GM20431 (cell line): ENCODE measurements around the gene ERICH6B.
"Not testable (repeated sequence)": the region's sequence is repeated elsewhere in the genome, so short reads cannot be mapped to it uniquely, and the experiment has no call there.

Experiments used
- in situ Hi-C: fragments of 300-500 bp; cut with MseI, MboI; formaldehyde crosslinking; loops from one replicate; pipeline ENCODE4 v1.15.0; 2020; ENCODE audit warnings: low sequenced_read_pairs; ENCODE audit not compliant: unreplicated experiment

ERICH6B gene

DNA sequence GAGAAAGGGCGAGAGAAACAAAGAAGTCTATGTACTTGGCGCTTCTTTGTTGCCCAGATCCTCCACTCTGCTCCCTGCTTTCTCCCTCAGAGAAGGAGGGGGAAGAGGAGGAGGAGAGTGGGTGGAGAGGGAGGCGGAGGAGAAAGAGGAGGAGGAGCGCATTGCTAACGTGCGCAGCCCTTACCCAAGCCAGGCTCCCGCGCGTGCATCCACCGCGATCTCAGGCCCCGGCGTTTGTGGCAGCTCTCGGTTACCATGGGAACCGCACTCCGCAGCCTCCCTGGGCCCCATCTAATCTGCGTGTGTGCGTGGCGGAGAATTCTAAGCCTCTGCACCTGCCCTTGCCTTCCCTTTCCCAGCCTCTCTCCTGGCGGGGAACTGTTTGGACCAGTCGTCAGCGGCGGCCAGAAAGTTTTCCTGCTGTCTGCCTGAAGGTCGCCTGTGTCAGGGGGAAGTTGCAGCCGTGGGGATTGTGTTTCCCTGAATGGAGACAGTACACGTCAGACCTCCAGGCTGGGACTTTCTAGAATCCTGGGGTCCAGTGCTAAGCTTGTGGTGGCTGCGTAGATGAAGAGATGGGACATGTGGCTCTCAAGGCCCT lies at the start of gene ERICH6B:
Gene ERICH6B (minus strand): TSS at position 239 of the 601 bp plus-strand sequence. CDS start 18,734 bp downstream, outside the sequence.
- in situ Hi-C loops = no loop called here

DNA sequence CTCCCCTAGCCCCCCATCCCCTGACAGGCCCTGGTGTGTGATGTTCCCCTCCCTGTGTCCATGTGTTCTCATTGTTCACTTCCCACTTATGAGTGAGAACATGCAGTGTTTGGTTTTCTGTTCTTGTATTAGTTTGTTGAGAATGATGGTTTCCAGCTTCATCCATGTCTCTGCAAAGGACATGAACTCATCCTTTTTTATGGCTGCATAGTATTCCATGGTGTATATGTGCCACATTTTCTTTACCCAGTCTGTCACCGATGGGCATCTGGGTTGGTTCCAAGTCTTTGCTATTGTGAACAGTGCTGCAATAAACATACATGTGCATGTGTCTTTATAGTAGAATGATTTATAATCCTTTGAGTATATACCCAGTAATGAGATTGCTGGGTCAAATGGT lies 47.4 kb upstream of the ERICH6B start:
- in situ Hi-C loops = not testable (repeated sequence)

DNA sequence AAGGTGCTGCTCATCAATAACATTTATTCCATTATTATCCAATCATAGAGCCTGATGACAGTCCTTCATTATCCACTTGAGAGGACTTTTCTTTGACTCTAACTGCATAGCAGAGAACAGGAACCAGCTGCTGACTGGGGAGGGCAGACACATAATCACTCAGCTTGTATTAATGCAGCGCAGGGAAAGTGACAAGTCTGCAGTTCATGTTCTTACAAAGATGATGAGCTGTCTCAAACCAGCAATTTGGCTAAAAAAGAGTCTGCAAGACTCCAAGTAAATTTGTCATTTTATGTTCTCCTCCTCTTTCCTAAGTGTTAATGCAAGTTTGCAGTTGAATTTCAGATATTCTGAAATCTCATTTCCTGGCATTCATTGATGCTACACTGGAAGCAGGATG lies 46.6 kb upstream of the ERICH6B start:
- in situ Hi-C loops = no loop called here

DNA sequence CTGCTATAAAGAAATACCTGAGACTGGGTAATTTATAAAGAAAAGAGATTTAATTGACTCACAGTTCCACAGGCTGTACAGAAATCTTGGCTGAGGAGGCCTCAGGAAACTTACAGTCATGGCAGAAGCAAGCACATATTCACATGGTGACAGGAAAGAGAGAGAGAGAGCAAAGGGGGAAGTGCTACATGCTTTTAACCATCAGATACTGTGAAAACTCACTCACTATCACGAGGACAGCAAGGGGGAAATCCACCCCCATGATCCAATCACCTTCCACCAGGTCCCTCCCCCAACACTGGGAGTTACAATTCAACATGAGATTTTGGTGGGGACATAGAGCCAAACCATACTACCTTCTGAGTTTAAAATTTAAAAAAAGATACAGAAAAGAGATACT lies 44.9 kb upstream of the ERICH6B start:
- in situ Hi-C loops = not testable (repeated sequence)

DNA sequence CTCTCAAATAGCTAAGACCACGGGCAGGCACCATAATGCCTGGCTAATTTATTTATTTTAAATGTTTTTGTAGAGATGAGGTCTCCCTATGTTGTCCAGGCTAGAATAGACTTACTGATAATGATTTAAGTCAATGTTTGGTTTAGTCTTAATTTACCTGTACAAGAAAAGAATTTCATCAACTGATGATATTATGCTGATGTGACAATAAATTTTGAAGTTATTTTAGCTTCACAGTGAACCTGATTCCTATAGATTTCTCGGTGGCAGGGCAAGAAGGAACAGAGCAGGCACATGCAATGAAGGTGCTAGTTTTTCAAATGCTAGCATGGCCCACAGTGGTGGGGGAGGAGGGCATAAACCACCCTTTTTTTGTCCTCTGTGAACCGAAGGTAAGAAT lies 44.0 kb upstream of the ERICH6B start:
- in situ Hi-C loops = no loop called here

DNA sequence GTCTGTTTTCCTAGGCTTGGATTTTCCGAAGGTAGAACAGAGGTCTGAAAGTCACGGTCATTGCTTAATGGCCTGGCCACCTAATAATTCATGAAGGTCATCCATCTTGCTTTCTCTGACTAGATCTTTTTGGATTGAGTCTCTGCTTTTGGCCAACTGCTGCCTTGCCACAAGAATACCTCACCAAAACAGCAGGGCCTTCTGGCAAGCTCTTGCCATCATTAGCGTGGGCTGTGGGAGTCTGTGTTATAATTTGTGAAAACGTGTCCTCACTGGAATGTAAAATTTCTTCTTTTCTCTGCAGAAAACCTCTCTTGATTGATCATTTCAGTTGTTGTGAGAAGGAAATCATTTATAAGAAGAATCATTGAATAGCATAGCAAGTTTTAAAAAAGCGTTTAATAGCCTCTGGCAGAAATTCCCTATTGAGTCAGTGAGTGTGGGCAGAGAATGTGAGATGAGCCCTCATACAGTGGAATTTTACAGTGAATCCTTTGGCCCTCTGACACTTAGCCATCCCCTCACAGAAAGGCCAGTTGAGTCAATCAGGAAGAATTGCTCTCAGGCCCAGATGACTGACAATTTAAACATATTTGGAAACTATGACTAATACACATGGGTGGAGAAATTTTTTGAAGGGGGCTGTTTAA lies 43.2 kb upstream of the ERICH6B start:
- in situ Hi-C loops = no loop called here

DNA sequence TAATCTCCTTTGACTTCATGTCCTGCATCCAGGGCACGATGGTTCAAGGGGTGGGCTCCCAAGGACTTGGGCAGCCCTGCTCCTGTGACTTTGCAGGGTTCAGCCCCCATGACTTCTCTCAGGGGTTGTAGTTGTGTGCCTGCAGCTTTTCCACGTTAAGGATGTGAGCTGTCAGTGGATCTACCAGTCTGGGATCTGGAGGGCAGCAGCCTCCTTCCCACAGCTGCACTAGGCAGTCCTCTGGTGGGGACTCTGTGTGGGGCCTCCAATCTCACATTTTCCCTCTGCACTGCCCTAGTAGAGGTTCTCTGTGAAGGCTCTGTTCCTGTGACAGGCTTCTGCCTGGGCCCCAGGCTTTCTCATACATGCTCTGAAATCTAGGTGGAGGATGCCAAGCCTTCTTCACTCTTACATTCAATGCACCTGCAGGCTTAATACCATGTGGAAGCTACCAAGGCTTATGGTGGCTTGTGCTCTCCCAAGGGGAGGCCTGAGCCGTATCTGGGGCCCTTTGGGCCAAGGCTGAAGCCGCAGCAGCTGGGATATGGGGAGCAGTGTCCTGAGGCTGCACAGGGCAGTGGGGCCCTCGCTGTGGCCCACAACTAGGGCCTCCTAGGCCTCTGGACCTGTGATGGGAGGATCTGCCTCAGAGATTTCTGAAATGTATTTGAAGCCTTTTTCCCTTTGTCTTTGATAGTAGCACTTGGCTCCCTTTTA lies 39.3 kb upstream of the ERICH6B start:
- in situ Hi-C loops = no loop called here

DNA sequence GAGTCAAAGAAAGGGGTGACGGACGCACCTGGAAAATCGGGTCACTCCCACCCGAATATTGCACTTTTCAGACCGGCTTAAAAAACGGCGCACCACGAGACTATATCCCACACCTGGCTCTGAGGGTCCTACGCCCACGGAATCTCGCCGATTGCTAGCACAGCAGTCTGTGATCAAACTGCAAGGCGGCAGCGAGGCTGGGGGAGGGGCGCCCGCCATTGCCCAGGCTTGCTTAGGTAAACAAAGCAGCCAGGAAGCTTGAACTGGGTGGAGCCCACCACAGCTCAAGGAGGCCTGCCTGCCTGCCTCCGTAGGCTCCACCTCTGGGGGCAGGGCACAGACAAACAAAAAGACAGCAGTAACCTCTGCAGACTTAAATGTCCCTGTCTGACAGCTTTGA lies 29.7 kb upstream of the ERICH6B start:
- in situ Hi-C loops = not testable (repeated sequence)

DNA sequence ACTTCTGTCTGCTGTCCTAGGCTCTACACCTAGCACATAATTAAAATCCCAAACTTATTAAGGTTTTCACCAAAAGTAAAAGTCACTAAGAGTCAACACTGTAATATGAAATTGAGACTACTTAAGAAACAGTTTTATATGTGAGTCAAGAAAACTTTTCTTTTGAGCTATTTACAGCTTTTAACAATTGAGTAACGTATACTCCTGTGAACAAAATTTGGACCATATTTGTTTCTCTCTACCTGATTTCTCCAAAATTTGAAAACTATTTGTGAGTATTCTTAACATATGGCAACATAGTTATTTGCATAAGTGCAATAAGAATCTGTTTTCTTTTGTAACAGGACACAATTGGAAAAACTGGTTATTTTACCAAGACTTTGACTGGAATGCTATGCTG lies 26.6 kb upstream of the ERICH6B start:
- in situ Hi-C loops = not testable (repeated sequence)

DNA sequence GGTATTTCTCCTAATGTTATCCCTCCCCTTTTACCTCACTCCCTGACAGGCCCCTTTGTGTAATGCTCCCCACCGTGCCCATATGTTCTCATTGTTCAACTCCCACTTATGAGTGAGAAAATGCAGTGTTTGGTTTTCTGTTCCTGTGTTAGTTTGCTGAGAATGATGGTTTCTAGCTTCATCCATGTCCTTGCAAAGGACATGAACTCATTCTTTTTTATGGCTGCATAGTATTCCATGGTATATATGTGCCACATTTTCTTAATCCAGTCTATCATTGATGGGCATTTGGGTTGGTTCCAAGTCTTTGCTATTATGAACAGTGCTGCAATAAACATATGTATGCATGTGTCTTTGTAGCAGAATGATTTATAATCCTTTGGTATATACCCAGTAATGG lies 19.8 kb upstream of the ERICH6B start:
- in situ Hi-C loops = not testable (repeated sequence)

DNA sequence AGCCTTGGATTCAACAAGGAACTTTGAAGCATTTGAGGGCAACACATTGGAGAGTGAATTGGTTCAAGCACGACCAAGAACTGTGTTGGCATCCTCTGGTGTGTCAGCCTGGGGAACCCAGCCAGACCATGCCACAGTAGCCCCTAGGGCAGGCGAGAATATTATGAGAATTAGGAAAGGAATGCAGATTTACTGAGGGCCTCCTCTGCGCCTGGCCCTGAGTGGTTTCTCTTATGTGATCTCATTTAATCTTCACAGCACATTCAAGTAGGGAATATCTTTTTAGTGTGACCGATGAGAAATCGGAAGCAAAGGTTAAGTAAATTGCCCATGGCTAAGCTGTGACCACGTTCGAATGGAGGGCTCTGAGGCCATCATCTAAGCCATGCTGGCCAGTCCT lies 15.3 kb upstream of the ERICH6B start:
- in situ Hi-C loops = no loop called here

DNA sequence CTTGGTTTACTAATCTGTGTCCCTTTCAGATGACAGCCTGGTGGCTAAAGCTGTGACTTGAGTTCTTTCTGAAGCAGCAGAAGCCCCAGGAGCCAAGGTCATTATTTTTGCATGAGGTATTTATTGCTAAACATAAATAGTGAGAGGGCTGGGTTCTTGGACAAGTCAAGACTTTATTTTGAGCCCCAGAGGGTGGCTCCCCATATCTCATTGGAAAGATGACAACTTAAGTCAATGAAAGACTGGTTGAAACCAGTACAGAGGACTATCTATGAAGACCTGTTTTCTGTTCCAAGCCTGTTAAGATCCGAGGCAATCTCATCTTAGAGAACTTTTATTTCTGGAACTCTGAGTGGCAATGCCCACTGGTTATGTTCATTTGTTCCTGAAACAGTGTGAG lies 14.4 kb upstream of the ERICH6B start:
- in situ Hi-C loops = loop anchor here (10.0 kb wide), 1 partner anchor 85 kb away; no protein-coding TSS in a partner anchor

DNA sequence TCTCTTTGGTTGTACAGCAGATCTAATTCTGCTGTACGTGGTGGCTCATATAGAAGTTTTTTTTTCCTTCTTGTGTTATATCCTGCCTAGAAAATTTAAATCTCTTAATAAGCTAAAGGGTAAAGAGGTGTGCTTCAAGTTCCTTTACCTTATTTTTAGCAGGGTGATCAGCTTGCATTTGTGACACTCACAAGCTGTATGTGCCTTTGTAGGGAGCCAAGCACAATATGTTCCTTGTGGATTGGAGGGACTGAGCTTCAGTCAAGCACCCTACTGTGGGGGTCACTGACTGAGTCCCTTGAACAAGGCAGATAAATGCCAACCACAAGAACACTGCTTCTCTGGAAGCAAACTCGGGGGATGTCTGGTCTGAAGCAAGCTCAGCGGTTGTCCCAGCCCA lies 12.6 kb upstream of the ERICH6B start:
- in situ Hi-C loops = loop anchor here (10.0 kb wide), 1 partner anchor 87 kb away; no protein-coding TSS in a partner anchor

DNA sequence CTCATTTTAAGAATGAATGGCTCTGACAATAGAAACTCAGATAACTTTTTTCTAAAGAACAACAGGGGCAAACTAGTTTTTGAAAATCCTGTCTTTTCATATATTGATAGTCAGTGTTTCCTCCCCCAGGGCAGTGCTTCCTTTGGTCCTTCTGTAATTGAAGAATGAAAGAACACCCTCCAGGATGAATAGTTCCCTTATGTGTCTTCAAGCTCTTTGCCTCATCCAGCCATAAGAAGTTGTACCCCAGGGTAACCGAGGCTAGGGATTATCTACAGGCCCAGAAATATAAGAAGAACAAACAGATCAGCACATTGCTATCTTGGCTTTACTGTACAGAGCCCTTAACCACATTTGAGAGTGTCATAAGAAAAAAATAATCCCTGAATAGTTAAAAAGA lies 12.1 kb upstream of the ERICH6B start:
- in situ Hi-C loops = loop anchor here (10.0 kb wide), 1 partner anchor 87 kb away; no protein-coding TSS in a partner anchor

DNA sequence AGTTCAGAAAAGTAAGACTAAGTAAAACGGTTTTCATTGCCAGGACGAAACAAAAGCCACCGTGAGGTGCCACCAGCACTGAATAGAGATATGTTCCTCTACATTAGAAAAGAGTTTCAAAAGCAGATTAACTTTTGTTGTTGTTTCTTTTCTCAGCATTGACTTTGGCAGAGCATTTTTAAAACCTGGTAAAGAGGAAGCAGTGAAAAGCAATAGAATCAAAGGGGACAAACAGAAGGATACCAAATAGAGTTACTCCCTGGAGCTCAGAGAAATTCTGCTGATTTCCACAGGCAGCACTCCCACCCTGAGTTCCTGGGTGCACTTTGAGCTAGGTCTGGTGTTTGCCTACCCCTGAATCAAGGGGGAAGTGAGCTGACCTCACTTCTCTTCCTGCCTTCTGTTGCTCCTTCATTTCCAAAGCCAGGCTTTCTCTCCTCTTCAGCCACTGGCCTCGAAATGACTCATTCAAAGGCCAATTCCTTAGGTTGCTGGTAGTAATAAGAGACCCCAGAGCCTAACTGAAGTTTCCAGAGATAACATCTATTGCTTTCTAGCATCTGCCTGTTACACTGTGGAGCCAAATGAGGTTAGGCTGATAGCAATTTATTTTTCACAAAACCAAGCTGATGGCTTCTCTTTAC lies 11.3 kb upstream of the ERICH6B start:
- in situ Hi-C loops = loop anchor here (10.0 kb wide), 1 partner anchor 88 kb away; no protein-coding TSS in a partner anchor

DNA sequence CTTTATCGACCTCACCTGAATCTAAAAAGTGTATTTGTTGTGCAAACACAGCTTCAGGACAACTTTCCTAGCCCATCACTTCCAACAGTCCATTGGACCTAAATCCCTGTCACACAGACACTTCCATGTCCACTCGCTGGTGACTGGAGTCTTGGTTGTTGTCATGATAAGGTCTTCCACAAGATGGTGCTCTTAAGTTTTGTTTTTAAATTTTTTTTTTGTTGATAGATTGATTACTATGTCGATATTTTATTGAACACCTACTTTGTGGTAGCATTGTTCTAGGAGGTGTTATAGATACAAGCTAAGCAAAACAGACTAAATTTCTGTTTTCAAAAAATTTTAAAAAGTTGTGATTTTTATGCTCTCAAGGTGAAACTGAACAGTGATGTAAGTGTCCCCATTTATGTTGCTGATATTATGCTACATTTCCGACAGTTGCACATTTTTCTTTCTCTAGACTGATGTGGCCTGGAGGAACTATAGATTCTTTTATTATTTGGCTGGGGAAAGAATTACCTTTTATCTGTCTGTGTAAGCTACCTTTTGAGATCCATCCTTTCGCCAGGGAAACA lies 8.1 kb upstream of the ERICH6B start:
- in situ Hi-C loops = loop anchor here (10.0 kb wide), 1 partner anchor 91 kb away; no protein-coding TSS in a partner anchor

DNA sequence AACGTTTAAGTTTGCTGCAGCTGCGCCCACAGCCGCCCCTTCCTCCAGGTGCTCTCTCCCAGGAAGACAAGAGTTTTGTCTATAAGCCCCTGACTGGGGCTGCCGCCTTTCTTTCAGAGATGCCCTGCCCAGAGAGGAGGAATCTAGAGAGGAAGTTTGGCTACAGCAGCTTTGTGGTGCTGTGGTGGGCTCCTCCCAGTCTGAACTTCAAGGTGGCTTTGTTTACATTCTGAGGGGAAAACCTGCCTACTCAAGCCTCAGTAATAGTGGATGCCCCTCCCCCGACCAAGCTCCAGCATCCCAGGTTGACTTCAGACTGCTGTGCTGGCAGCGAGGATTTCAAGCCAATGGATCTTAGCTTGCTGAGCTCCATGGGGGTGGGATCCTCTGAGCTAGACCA lies 6.4 kb upstream of the ERICH6B start:
- in situ Hi-C loops = loop anchor here (10.0 kb wide), 1 partner anchor 93 kb away; no protein-coding TSS in a partner anchor

DNA sequence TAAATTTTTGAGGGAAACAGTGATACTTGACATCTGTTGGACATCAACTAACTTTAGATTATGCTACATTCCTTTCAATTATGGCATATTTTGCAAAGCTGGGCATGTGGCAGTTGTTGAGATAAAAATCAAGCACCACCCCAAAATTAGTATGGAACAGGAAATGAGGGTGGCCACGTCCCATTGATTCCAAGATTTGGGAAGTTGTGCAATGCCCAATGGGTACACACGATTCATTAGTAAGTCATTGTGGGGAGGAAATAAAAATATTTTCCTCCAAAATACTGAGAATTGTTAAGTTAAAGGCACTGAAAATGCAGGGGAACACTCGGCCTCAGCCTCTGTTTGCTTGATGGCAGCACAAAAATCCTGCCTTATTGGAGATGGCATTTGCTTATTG lies 7.6 kb downstream of the ERICH6B start:
- in situ Hi-C loops = no loop called here

DNA sequence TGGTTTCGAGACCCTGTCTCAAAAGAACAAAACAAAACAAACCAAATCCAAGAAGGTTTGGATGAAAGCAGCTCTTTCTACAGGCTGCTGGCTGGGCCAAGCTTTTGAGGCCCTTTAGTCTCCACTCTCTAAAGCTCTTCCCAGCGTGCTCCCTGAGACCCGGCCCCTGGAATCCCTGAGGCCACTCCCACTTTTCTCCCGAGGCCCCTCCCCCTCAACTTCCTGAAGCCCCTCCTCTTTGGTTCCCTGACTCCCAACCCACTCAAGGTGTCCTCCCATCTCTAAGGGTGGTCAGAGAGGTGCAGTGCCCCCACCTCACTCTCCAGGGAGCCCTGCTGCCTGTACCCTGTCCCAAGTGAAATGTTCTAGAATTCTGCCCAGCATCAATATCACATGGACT lies 10.6 kb downstream of the ERICH6B start:
- in situ Hi-C loops = no loop called here

DNA sequence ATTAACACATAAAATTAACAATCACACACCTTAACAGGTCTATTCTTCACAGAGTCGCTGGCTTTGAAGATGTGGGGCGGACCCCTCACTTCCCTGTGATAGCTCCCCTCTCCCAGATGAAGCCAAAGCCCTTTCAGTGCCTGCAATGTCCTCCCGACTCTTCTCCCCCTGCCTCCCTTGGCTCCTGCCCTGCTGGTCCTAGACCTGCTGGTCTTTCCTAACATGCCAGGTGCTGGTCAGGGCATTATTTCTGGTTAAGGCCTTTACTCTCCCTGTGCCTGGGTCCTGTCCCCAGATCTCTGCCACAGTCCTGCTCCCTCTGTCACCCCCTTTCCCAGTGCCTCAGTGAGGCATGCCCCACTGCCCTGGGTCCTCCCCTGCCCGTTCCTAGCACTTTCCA lies 12.2 kb downstream of the ERICH6B start:
- in situ Hi-C loops = no loop called here
